ENCODE results near the gene FAAP20. TPM values are rescaled to one million over a fixed set of nuclear protein-coding genes. Genes with fewer than 3 reads are reported as not detected.

FAAP20 gene
- total RNA-seq, 5 donors from 2014 or later (not counting 1 experiment from before 2014, with no cell fraction given): 52.9 to 74.8 (median 68.2) TPM

DNA sequence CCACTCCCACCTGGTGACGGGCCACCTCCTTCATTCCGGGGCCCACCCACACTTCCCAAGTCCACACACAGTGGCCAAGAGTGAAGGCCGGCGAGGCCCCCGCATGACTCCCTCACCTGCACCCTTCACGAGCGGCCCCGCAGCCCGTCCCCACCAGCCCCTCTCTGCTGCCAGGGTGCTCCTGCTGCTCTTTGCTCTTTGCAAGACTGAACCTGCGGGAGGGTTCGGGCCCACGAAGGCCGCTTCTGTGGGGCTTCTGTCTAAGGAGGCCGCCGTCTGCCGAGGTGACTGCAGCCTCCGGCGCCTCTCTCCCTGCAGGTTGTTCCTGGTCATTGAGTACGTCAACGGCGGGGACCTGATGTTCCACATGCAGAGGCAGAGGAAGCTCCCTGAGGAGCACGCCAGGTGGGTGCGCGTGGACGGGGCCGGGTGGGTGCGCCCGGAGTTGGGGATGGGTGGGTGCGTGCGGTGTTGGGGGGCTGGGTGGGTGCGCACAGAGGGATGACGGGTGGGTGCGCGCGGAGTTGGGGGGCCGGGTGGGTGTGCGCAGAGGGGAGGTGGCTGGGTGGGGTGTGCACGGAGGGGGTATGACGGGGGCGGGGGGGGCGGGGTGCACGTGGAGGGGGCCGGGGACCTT is 25.3 kb downstream of the FAAP20 start:
- peaks cover 0 to 4% of the 10 kb centered on the region in 2 donors for H3K36me3 ChIP-seq (ENCODE audit: control insufficient read depth in 2 of 2, extremely low read depth in 1 of 2, insufficient read depth in 1 of 2, low read length in 1 of 2)
- H3K4me3 ChIP-seq (ENCODE audit: control insufficient read depth in 1 of 2, extremely low read depth in 1 of 2, low read length in 1 of 2): no peak overlapping the region
- no peak overlapping the region for H3K27ac Mint-ChIP-seq
- ATAC-seq (replicated peaks in 1 of 4) (no peak), DNase-seq (no peak)
- H3K4me3 Mint-ChIP-seq: no peak overlapping the region
- ChIA-PET POLR2A (no interaction called here), CTCF (no interaction called here)
- H3K4me1 ChIP-seq (ENCODE audit: control insufficient read depth in 1 of 2, extremely low read depth in 1 of 2, insufficient read depth in 2 of 2, low read length in 2 of 2): peaks cover 0 to 4% of the 10 kb centered on the region in 2 experiments
- peaks cover 0 to 5% (median 4%) of the 10 kb centered on the region in 3 donors for H3K4me1 Mint-ChIP-seq
- no peaks in the 10 kb centered on the region for H3K9me3 ChIP-seq
- no peak overlapping the region for H3K27ac ChIP-seq (ENCODE audit: low read length)
- H3K36me3 Mint-ChIP-seq: peaks cover 27% of the 10 kb centered on the region
- 94% methylated on average over 19 of the region's 43 CpGs for WGBS (ENCODE audit: insufficient coverage)
- H3K27me3 ChIP-seq (replicated peaks in 1 of 2; ENCODE audit: control insufficient read depth in 2 of 2, extremely low read depth in 1 of 2, insufficient read depth in 2 of 2, low read length in 1 of 2): no peaks in the 10 kb centered on the region
- no peaks in the 10 kb centered on the region for H3K27me3 Mint-ChIP-seq
- H3K9me3 Mint-ChIP-seq: no peaks in the 10 kb centered on the region

- Histone ChIP-seq H3K4me1 (ENCODE audit: control insufficient read depth in 1 of 2, extremely low read depth in 1 of 2, insufficient read depth in 2 of 2, low read length in 2 of 2) (no peaks in the 10 kb centered on the region), H3K4me3 (ENCODE audit: control insufficient read depth in 1 of 2, extremely low read depth in 1 of 2, low read length in 1 of 2) (no peak overlapping the region), H3K36me3 (ENCODE audit: control insufficient read depth in 2 of 2, extremely low read depth in 1 of 2, insufficient read depth in 1 of 2, low read length in 1 of 2) (peaks cover 0 to 4% of the 10 kb centered on the region in 2 donors), H3K27ac (ENCODE audit: low read length) (no peak overlapping the region), H3K27me3 (replicated peaks in 1 of 2; ENCODE audit: control insufficient read depth in 2 of 2, extremely low read depth in 1 of 2, insufficient read depth in 2 of 2, low read length in 1 of 2) (no peaks in the 10 kb centered on the region), H3K9me3 (no peaks in the 10 kb centered on the region)
- no peak for ATAC-seq (replicated peaks in 1 of 4)
- peaks cover 0 to 5% (median 2%) of the 10 kb centered on the region in 3 donors for H3K4me1 Mint-ChIP-seq
- POLR2A ChIA-PET: no interaction called here
- H3K9me3 Mint-ChIP-seq: no peaks in the 10 kb centered on the region
- H3K27me3 Mint-ChIP-seq: no peaks in the 10 kb centered on the region
- 100% methylated on average over 4 of the region's 12 CpGs for WGBS (ENCODE audit: insufficient coverage)
- H3K36me3 Mint-ChIP-seq: peaks cover 32% of the 10 kb centered on the region
- no peak for DNase-seq
- H3K4me3 Mint-ChIP-seq: no peak overlapping the region
- CTCF ChIA-PET: no interaction called here
- no peak overlapping the region for H3K27ac Mint-ChIP-seq
Observed at GRCh38 chr1:2168535-2168934, 26.0 kb downstream of the FAAP20 start.

- Histone ChIP-seq H3K27ac (ENCODE audit: low read length) (no peak overlapping the region), H3K4me3 (ENCODE audit: control insufficient read depth in 1 of 2, extremely low read depth in 1 of 2, low read length in 1 of 2) (no peak overlapping the region), H3K9me3 (no peaks in the 10 kb centered on the region), H3K36me3 (ENCODE audit: control insufficient read depth in 2 of 2, extremely low read depth in 1 of 2, insufficient read depth in 1 of 2, low read length in 1 of 2) (peaks cover 0 to 4% of the 10 kb centered on the region in 2 donors), H3K4me1 (ENCODE audit: control insufficient read depth in 1 of 2, extremely low read depth in 1 of 2, insufficient read depth in 2 of 2, low read length in 2 of 2) (peaks cover 0 to 2% of the 10 kb centered on the region in 2 experiments), H3K27me3 (replicated peaks in 1 of 2; ENCODE audit: control insufficient read depth in 2 of 2, extremely low read depth in 1 of 2, insufficient read depth in 2 of 2, low read length in 1 of 2) (no peaks in the 10 kb centered on the region)
- H3K4me1 Mint-ChIP-seq: peaks cover 1 to 3% (median 2%) of the 10 kb centered on the region in 3 donors
- ChIA-PET POLR2A (no interaction called here), CTCF (no interaction called here)
- DNase-seq (no peak), ATAC-seq (replicated peaks in 1 of 4) (no peak)
- no peak overlapping the region for H3K4me3 Mint-ChIP-seq
- 97% methylated on average over 12 of the region's 13 CpGs for WGBS (ENCODE audit: insufficient coverage)
- H3K27me3 Mint-ChIP-seq: no peaks in the 10 kb centered on the region
- no peaks in the 10 kb centered on the region for H3K9me3 Mint-ChIP-seq
- no peak overlapping the region for H3K27ac Mint-ChIP-seq
- H3K36me3 Mint-ChIP-seq: peaks cover 34% of the 10 kb centered on the region
Observed at GRCh38 chr1:2168090-2168489, 26.5 kb downstream of the FAAP20 start.

DNA sequence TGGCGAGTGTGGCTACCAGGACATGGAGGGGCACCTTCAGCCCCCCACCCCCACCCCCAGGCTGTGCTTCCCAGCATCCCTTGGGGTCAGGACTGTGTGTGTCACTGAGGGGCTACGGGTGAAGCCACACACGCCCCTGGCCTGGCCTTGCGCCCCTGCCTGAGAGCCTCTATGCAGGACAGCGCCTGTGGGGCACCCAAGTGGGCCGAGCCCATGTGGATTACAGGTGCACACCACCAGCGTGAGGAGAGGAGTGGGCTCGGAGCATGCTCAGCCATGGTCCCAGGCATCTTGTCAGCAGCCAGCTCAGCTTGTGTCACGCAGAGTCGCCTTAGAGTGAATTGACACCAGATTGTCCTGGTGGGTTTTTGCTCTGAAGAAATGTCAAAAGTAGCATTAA is 27.9 kb downstream of the FAAP20 start:
- peaks cover 5 to 10% (median 8%) of the 10 kb centered on the region in 3 donors for H3K4me1 Mint-ChIP-seq
- ATAC-seq (replicated peaks in 1 of 4) (no peak), DNase-seq (no peak)
- POLR2A ChIA-PET: no interaction called here
- no peaks in the 10 kb centered on the region for H3K9me3 ChIP-seq
- H3K27me3 ChIP-seq (replicated peaks in 1 of 2; ENCODE audit: control insufficient read depth in 2 of 2, extremely low read depth in 1 of 2, insufficient read depth in 2 of 2, low read length in 1 of 2): no peaks in the 10 kb centered on the region
- peaks cover 0 to 2% of the 10 kb centered on the region in 2 donors for H3K36me3 ChIP-seq (ENCODE audit: control insufficient read depth in 2 of 2, extremely low read depth in 1 of 2, insufficient read depth in 1 of 2, low read length in 1 of 2)
- H3K4me3 Mint-ChIP-seq: no peak overlapping the region
- no peak overlapping the region for H3K4me3 ChIP-seq (ENCODE audit: control insufficient read depth in 1 of 2, extremely low read depth in 1 of 2, low read length in 1 of 2)
- 96% methylated on average over 7 of the region's 10 CpGs for WGBS (ENCODE audit: insufficient coverage)
- no peak overlapping the region for H3K27ac Mint-ChIP-seq
- CTCF ChIA-PET: no interaction called here
- peaks cover 34% of the 10 kb centered on the region for H3K36me3 Mint-ChIP-seq
- no peak overlapping the region for H3K27ac ChIP-seq (ENCODE audit: low read length)
- no peaks in the 10 kb centered on the region for H3K27me3 Mint-ChIP-seq
- no peaks in the 10 kb centered on the region for H3K9me3 Mint-ChIP-seq
- H3K4me1 ChIP-seq (ENCODE audit: control insufficient read depth in 1 of 2, extremely low read depth in 1 of 2, insufficient read depth in 2 of 2, low read length in 2 of 2): peaks cover 0 to 8% of the 10 kb centered on the region in 2 experiments

- no peaks in the 10 kb centered on the region for H3K27me3 Mint-ChIP-seq
- H3K4me3 Mint-ChIP-seq: no peak overlapping the region
- peaks cover 5 to 10% (median 8%) of the 10 kb centered on the region in 3 donors for H3K4me1 Mint-ChIP-seq
- no peak for DNase-seq
- H3K9me3 Mint-ChIP-seq: no peaks in the 10 kb centered on the region
- 84% methylated on average over 12 of the region's 14 CpGs for WGBS (ENCODE audit: insufficient coverage)
- H3K27ac Mint-ChIP-seq: no peak overlapping the region
- ChIA-PET CTCF (no interaction called here), POLR2A (no interaction called here)
- no peak overlapping the region for H3K27ac ChIP-seq (ENCODE audit: low read length)
- no peaks in the 10 kb centered on the region for H3K27me3 ChIP-seq (replicated peaks in 1 of 2; ENCODE audit: control insufficient read depth in 2 of 2, extremely low read depth in 1 of 2, insufficient read depth in 2 of 2, low read length in 1 of 2)
- H3K4me3 ChIP-seq (ENCODE audit: control insufficient read depth in 1 of 2, extremely low read depth in 1 of 2, low read length in 1 of 2): no peak overlapping the region
- no peaks in the 10 kb centered on the region for H3K36me3 ChIP-seq (ENCODE audit: control insufficient read depth in 2 of 2, extremely low read depth in 1 of 2, insufficient read depth in 1 of 2, low read length in 1 of 2)
- peaks cover 0 to 10% of the 10 kb centered on the region in 2 experiments for H3K4me1 ChIP-seq (ENCODE audit: control insufficient read depth in 1 of 2, extremely low read depth in 1 of 2, insufficient read depth in 2 of 2, low read length in 2 of 2)
- H3K36me3 Mint-ChIP-seq: peaks cover 31% of the 10 kb centered on the region
- no peak for ATAC-seq (replicated peaks in 1 of 4)
- H3K9me3 ChIP-seq: no peaks in the 10 kb centered on the region
Observed at GRCh38 chr1:2166254-2166653, 28.3 kb downstream of the FAAP20 start.

DNA sequence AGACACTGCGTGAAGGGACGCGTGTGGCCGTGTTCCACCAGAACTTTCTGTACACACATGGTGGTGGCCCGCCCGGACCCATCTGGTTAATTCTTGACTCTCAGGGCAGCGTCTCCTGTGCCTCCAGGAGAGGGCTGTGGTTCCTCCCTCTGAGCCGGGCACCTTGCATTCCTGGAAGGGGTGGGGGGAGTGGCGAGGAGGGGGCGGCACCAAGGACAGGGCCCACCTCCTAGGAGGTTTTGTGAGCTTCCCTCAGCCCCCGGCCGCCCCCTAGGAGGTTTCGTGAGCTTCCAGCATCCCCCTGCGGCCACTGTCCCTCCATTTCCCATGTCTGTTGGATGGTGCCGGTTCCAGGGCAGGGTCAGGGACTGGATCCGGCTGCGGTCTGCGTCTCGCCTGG is 28.9 kb downstream of the FAAP20 start:
- H3K4me3 ChIP-seq (ENCODE audit: control insufficient read depth in 1 of 2, extremely low read depth in 1 of 2, low read length in 1 of 2): no peak overlapping the region
- no peaks in the 10 kb centered on the region for H3K27me3 ChIP-seq (replicated peaks in 1 of 2; ENCODE audit: control insufficient read depth in 2 of 2, extremely low read depth in 1 of 2, insufficient read depth in 2 of 2, low read length in 1 of 2)
- H3K9me3 ChIP-seq: no peaks in the 10 kb centered on the region
- Mint-ChIP-seq H3K4me1 (peaks cover 5 to 10% (median 8%) of the 10 kb centered on the region in 3 donors), H3K36me3 (peaks cover 31% of the 10 kb centered on the region), H3K27ac (no peak overlapping the region), H3K4me3 (no peak overlapping the region), H3K27me3 (no peaks in the 10 kb centered on the region), H3K9me3 (no peaks in the 10 kb centered on the region)
- H3K36me3 ChIP-seq (ENCODE audit: control insufficient read depth in 2 of 2, extremely low read depth in 1 of 2, insufficient read depth in 1 of 2, low read length in 1 of 2): no peaks in the 10 kb centered on the region
- DNase-seq: no peak
- WGBS (ENCODE audit: insufficient coverage): 97% methylated on average over 14 of the region's 19 CpGs
- ChIA-PET POLR2A (no interaction called here), CTCF (no interaction called here)
- no peak for ATAC-seq (replicated peaks in 1 of 4)
- peaks cover 0 to 11% of the 10 kb centered on the region in 2 experiments for H3K4me1 ChIP-seq (ENCODE audit: control insufficient read depth in 1 of 2, extremely low read depth in 1 of 2, insufficient read depth in 2 of 2, low read length in 2 of 2)
- H3K27ac ChIP-seq (ENCODE audit: low read length): no peak overlapping the region

All from T-cell (primary cell).